Activated T-cell treated with anti-CD3 and anti-CD28 coated beads, Interleukin-2, amount 50 U/mL, for 24 hours (primary cell): ENCODE measurements around the gene CFL2.

Source experiments
- DNase-seq: peaks from one replicate; pipeline ENCODE4 v3.0.0-alpha.2; 2020
- H3K27ac Mint-ChIP-seq: 2 replicates; pipeline ENCODE4 v1.8.0; 2020; ENCODE audit warnings: mild to moderate bottlenecking, mixed read lengths
- H3K27me3 Mint-ChIP-seq: 2 replicates; pipeline ENCODE4 v1.8.0; 2020; ENCODE audit warnings: mixed read lengths
- H3K36me3 Mint-ChIP-seq: 2 replicates; pipeline ENCODE4 v1.8.0; 2020; ENCODE audit warnings: low read depth, mixed read lengths
- H3K4me1 Mint-ChIP-seq: 2 replicates; pipeline ENCODE4 v1.8.0; 2020; ENCODE audit warnings: low read depth, mixed read lengths
- H3K4me3 Mint-ChIP-seq: 2 replicates; pipeline ENCODE4 v1.8.0; 2020; ENCODE audit warnings: mild to moderate bottlenecking, moderate library complexity, mixed read lengths
- H3K9me3 Mint-ChIP-seq: 2 replicates; pipeline ENCODE4 v1.8.0; 2020; ENCODE audit warnings: mixed read lengths

The CFL2 gene

DNA sequence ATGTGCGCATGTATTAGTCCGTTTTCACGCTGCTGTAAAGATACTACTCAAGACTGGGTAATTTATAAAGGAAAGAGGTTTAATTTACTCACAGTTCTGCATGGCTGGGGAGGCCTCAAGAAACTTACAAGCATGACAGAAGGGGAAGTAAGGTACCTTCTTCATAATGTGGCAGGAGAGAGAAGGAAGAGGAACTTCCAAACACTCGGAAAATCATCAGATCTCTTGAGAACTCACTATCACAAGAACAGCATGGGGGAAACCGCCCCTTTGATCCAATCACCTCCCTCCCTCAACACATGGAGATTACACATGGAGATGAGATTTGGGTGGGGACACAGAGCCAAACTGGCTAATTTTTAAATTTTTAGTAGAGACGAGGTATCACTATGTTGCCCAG, 42.7 kb downstream of the CFL2 start:
- H3K27ac Mint-ChIP-seq, result no peak overlapping the region
- peaks cover 3% of the 10 kb centered on the region for H3K4me1 Mint-ChIP-seq
- no peak overlapping the region for H3K4me3 Mint-ChIP-seq
- no peak for DNase-seq
- no peaks in the 10 kb centered on the region for H3K36me3 Mint-ChIP-seq
- no peaks in the 10 kb centered on the region for H3K27me3 Mint-ChIP-seq
- H3K9me3 Mint-ChIP-seq, result no peaks in the 10 kb centered on the region

DNA sequence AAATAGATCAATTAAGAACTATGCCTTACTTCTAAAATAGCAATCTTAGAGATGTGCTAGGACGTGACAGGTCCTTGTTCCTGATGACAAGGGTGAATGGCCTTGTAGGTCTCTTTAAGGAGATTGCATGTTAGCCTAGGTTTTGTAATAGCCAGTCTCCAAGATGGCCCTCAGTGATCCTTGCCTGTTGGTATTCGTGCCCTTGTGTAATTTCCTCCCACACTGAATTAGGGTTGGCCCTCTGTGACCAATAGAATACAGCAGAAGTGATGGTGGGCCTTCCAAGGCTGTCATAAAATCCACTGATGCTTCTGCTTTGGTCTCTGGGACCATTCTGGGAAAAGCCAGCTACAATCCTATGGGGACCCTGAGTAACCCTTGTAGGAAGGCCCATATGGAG, 46.3 kb downstream of the CFL2 start:
- Mint-ChIP-seq H3K27ac (no peak overlapping the region), H3K4me3 (no peak overlapping the region), H3K36me3 (no peaks in the 10 kb centered on the region), H3K27me3 (no peaks in the 10 kb centered on the region), H3K9me3 (no peaks in the 10 kb centered on the region), H3K4me1 (peaks cover 14% of the 10 kb centered on the region)
- no peak for DNase-seq

DNA sequence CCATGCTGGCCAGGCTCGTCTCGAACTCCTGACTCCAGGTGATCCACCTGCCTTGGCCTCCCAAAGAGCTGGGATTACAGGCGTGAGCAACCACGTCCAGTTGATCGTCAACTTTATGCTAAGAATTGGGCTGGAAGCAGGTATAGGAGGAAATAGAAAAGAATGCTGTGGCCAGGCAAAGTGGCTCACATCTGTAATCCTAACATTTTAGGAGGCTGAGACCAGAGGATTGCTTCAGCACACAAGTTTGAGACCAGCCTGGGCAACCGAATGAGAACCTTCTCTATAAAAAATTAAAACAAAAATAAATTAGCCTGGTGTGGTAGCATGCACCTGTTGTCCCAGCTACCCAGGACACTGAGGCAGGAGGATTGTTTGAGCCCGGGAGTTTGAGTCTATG, 47.4 kb downstream of the CFL2 start:
- Mint-ChIP-seq H3K27me3 (no peaks in the 10 kb centered on the region), H3K36me3 (no peaks in the 10 kb centered on the region), H3K9me3 (no peaks in the 10 kb centered on the region), H3K27ac (no peak overlapping the region), H3K4me3 (no peak overlapping the region), H3K4me1 (peaks cover 14% of the 10 kb centered on the region)
- no peak for DNase-seq

DNA sequence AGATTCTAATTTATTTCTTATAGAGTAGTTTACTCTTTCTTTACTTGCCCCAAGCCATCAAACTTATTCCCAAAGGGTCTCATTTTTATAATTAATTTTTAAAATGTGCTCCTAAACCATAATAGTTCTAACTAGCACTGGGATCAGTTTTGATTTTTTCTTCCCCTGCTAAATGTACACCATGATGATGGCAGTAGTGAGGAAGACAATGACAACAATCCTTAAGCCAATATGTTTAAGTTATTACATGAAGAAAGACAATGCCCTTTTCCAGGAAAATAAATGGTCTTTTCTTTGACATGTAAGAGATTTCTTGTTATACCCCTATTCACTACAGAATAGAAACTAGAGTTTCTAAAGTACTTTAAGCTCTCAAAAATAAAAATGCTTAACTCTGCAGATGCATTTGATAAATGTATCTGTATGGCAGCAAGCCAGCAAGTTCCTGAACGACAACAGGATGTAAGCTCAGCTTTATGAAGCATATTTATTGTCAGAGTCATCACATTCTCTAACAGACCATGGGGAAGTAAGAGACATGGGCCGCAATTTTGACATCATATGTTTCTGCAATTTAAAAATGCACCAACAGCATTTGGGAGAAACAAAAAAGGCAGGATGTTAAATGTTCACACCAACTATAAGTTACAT, 48.5 kb downstream of the CFL2 start:
- peak overlapping the region; percentile 46 for H3K27ac Mint-ChIP-seq
- no peaks in the 10 kb centered on the region for H3K27me3 Mint-ChIP-seq
- H3K4me1 Mint-ChIP-seq, result peaks cover 14% of the 10 kb centered on the region
- H3K4me3 Mint-ChIP-seq, result no peak overlapping the region
- H3K36me3 Mint-ChIP-seq, result no peaks in the 10 kb centered on the region
- no peak for DNase-seq
- H3K9me3 Mint-ChIP-seq, result no peaks in the 10 kb centered on the region

DNA sequence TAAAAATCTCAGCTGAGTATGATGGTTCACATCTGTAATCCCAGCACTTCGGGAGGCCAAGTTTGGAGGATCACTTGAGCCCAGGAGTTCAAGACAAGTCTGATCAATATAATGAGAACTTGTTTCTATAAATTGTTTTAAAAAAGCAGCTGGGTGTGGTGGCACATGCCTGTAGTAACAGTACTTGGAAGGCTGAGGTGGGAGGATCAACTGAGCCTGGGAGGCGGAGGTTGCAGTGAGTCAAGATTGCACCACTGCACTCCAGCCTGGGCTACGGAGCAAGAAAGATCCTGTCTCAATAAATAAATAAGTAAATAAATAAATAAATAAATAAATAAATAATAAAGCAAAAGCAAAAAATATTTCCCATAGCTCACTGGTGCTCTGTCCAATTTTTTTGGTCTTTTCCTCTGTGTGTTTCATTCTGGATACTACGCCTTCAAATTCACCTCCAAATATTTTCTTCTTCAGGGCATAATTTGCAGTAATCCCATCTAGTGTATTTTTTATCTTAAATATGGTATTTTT, 51.8 kb downstream of the CFL2 start:
- Mint-ChIP-seq H3K9me3 (no peaks in the 10 kb centered on the region), H3K27ac (no peak overlapping the region), H3K4me3 (no peak overlapping the region), H3K4me1 (peaks cover 14% of the 10 kb centered on the region), H3K27me3 (no peaks in the 10 kb centered on the region), H3K36me3 (no peaks in the 10 kb centered on the region)
- DNase-seq, result no peak

DNA sequence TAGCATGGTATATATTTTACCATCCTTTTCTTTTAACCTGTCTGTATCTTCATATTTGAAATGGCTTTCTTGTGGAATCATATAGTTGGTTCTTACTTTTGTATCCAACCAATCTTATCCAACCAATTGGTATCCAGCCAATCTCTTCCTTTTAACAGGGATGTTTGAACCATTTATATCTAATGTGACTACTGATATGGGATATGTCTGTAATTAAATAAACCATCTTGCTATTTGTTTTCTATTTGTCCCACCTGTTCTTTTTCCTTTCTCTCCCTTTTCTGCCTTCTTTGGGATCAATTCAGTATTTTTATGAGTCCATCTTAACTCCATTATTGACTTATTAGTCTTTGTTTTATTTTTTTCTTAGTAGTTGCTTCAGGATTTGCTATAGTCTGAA, 53.6 kb downstream of the CFL2 start:
- Mint-ChIP-seq H3K4me1 (peaks cover 4% of the 10 kb centered on the region), H3K27me3 (no peaks in the 10 kb centered on the region), H3K9me3 (no peaks in the 10 kb centered on the region), H3K4me3 (no peak overlapping the region), H3K36me3 (no peaks in the 10 kb centered on the region), H3K27ac (no peak overlapping the region)
- DNase-seq, result no peak
